ENCODE data around the gene WNT9B.

DNA sequence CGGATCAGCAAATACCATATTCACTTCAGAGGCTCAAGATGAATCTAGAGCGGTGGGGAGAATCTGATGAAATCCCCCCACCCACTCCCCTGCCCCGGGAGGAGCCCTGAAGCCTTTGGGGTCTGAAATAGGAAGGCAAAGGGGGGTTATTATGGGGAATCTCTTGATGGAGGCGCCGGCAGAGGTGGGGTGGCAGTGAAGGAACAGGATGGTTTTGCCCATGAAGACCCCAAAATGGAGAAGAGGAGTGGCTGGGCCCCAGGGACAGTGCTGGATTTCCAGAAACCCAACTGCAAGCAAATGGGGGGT, 33.5 kb upstream of the WNT9B start:
- TF ChIP-seq, protein P1, sequence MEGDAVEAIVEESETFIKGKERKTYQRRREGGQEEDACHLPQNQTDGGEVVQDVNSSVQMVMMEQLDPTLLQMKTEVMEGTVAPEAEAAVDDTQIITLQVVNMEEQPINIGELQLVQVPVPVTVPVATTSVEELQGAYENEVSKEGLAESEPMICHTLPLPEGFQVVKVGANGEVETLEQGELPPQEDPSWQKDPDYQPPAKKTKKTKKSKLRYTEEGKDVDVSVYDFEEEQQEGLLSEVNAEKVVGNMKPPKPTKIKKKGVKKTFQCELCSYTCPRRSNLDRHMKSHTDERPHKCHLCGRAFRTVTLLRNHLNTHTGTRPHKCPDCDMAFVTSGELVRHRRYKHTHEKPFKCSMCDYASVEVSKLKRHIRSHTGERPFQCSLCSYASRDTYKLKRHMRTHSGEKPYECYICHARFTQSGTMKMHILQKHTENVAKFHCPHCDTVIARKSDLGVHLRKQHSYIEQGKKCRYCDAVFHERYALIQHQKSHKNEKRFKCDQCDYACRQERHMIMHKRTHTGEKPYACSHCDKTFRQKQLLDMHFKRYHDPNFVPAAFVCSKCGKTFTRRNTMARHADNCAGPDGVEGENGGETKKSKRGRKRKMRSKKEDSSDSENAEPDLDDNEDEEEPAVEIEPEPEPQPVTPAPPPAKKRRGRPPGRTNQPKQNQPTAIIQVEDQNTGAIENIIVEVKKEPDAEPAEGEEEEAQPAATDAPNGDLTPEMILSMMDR (conservative IDR thresholded peaks at IDR 0.05; ENCODE audit: low read depth, low read length) = no peak
- no peak for TF ChIP-seq EZH2 (IDR thresholded peaks at IDR 0.05; ENCODE audit: borderline replicate concordance, low read depth, low read length, poor library complexity, severe bottlenecking)

Measured in A673 (cell line).